NCI-H748 (cell line): ENCODE measurements around the gene FBXO38.

Experiments
- DNase-seq: peaks from one replicate; lab custom pipeline; 2025; ENCODE audit not compliant: unreplicated experiment; lab: John Stamatoyannopoulos, UW

Gene FBXO38

DNA sequence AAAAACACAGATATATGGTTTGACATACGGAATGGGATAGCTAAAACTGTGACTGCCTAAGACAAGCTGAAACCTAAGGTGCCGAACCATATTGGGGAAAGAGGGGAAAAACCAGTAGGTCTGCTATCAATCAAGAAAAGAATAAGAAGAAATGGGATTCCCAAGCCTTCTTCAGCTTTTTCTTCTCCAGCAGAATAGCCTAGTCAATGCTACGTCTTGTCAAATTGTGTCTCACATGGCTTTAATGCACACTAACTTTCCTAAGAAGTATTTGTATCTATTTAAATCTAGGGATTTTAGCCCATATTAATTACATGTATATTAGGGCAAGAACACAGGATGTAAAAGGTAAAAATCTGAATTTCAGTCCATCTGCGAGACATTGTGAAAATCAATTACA is 797 bp upstream of the FBXO38 start:
- DNase-seq = no peak

DNA sequence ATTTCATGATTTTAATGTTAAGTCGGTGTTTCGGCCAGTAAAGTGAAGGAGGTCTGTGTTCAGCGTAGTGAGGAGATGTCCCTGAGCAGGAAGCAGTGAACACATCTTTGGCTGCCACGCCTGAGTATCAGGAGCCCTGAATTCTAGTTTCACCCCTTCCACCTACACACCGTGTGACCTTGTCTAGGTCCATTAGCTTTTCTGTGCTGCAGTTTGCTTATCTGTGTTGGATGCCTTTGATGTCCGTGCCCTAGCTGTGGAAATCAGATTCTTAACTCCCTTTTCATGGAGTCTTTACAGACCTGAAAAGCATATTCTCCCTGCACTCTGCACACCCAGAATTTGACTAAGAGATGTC is 601 bp downstream of the FBXO38 start:
- DNase-seq = no peak

- no peak for DNase-seq
Observed at GRCh38 chr5:148385094-148385493, 1.3 kb downstream of the FBXO38 start.

- DNase-seq = no peak
Observed at GRCh38 chr5:148386041-148386440, 2.3 kb downstream of the FBXO38 start.

DNA sequence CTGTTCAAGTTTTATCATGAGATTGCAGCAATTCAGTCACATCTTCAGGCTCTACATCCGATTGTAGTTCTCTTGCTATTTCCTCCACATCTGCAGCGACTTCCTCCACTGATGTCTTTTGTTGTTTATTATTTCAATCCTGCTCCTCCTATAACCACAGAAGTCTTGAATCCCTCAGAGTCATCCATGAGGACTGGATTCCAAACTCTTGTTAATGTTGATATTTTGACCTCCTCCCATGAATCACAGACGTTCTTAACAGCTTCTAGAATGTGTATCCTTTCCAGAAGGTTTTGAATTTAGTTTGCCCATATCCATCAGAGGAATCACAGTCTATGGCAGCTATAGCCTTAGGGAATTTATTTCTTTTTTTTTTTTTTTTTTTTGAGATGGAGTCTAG is 3.6 kb downstream of the FBXO38 start:
- DNase-seq = no peak

DNA sequence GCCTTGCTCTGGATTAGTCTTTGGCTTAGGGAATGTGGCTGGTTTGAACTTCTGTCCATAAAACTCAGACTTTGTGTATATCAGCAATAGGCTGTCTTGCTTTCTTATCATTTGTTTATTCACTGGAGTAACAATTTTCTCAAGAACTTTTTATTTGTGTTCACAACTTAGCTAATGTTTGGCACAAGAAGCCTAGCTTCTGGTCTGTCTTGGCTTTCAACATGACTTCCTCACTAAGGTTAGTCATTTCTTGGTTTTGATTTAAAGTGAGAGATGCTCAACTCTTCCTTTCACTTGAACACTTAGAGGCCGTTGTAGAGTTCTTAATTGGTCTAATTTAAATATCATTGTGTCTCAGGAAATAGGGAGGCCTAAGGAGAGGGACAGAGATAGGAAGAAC is 4.9 kb downstream of the FBXO38 start:
- no peak for DNase-seq

GRCh38 chr5:148390914-148391313 is 7.2 kb downstream of the FBXO38 start:
- no peak for DNase-seq

GRCh38 chr5:148391422-148391821 is 7.7 kb downstream of the FBXO38 start:
- DNase-seq = no peak

DNA sequence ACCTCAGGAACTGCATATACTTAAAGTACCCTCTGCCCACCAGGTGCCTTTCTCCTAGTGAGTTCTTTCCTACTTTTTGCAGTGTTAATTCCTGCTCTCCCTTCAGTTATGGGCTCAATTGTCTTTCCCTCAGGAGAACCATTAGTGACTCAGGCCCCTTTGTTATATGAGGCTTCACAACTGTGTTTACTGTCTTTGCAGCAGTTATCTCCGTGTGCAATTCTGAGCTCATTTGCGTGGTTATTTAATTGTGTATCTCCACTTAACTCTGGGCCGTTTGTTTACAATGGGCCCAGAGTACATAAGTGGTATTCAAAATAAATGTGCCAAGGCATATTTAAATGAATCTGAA is 9.6 kb downstream of the FBXO38 start:
- DNase-seq = peak; percentile 99

- peak; percentile 57 for DNase-seq
Observed at GRCh38 chr5:148394587-148395019, 10.8 kb downstream of the FBXO38 start.

DNA sequence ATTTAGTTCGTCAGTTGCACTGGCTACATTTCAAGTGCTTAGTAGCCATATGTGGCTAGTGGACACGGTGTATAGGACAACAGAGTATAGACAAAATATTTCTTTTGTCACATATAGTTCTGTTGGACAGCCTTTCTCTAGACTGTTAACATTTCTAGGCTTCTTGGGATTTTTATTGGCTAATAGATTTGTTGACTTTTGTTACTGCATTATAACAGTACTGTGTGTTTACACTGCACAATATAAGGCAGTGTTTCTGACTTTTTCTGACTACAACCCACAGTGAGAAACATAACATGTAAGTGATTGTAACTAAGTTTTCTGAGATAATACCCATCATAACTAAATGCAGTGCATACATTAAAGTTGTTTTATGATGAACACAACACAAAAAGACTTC is 11.3 kb downstream of the FBXO38 start:
- DNase-seq = no peak

DNA sequence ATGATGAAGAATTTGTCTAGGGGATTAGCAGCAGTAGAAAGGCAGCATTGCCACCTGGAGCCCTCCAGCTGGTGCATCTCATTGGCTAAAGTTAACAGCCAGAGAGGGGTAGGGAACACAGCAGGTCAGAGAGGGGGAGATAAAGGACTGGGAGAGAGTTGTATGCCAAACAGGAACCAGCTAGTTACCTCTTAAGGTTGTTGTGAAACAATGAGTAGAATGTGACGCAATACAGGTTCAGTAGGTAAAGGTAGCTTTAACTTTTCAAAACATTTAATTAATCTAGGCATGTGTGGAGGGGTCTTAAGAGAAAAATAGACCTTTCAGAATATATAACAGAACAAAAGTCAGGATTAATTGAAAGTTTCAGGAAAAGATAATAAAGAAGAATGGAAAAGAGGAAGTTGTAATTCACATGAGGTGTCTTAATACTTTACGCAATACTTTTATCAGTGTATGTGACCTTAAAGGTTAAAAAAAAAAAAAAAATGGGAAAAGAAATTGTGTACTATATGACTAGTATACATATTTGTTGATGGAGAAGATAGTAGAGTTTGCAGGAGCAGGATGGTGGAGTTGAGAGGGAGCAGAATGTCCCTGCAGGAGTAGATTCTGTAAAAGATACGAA is 14.3 kb downstream of the FBXO38 start:
- peak; percentile 8 for DNase-seq

- DNase-seq = no peak
Observed at GRCh38 chr5:148398698-148399121, 15.0 kb downstream of the FBXO38 start.

- DNase-seq = no peak
Observed at GRCh38 chr5:148401604-148402003, 17.8 kb downstream of the FBXO38 start.

- no peak for DNase-seq
Observed at GRCh38 chr5:148403344-148403743, 19.6 kb downstream of the FBXO38 start.

DNA sequence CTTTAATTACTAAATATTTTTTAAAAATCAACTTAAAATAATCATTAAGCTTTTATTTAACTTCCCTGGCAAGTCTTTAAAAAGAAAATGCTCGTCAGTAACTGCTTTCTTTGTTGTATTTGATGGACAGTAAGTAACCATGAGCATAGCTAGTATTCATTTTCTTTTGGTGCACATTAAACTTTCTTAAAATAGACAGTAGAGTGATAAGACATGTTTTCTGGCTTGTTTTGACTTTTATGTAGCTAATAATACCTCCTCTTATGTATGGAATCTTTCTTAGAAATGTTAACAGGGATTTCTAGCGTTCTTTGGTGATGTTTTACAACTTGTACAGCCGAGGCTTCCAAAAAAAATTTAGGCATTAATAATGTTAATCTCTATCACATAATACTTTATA is 22.6 kb downstream of the FBXO38 start:
- no peak for DNase-seq

- DNase-seq = no peak
Observed at GRCh38 chr5:148408092-148408491, 24.3 kb downstream of the FBXO38 start.

DNA sequence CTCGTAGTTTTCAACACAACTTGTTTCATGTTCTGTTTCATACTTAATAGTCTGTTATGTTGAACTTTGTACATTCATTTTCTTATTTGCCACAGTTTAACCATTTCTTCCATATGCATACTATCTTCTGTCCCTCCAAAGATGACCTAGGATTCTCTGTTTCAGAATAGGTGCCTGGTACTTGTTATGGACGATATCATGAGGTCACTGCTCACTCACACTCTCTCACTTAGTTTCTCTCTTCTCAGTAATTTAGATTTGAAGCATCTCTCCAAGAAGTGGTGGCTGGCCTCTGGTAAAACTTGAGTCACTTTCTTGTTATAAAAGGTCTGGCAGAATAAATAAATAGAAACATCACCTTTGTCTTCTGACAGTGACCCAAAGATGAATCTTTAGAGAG is 28.4 kb downstream of the FBXO38 start:
- DNase-seq = no peak

DNA sequence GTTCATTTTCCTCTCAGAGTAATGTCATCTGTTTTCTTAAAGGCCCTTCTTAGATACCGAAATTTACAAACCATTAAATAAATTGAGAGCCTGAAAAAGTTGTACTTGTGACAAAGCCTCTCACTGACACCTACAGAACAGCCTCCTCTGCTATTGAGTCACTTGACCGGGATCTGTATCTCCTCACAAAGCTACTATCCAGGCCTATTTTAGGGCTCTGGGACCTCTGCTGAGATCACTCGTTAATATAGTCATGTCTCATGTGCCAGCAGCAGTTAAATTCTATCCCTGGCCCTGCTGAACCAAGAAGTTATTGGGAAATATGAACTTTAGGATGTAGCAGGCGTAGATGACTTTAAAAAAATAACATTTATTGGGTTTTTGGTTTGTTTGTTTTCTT is 31.1 kb downstream of the FBXO38 start:
- DNase-seq = no peak

- no peak for DNase-seq
Observed at GRCh38 chr5:148416416-148416815, 32.7 kb downstream of the FBXO38 start.

GRCh38 chr5:148416921-148417320 is 33.2 kb downstream of the FBXO38 start:
- no peak for DNase-seq

DNA sequence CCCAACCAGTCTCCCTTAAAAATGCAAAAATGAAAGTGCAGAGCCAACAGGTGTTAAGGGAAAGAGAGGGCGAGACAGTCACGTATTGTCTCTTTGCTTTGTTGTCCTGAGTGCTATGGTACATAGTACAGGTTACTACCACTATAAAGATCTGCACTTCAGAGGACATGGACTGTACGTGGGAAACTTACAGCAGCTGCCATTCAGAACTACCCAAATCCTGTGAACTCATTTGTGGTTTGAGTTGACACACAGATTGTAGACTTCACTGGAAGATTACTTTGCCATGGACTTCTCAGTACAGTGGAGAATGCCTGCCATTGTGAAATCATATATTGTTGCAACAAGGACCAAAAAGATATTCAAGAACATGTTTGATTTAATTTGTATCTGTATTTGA is 34.8 kb downstream of the FBXO38 start:
- no peak for DNase-seq

DNA sequence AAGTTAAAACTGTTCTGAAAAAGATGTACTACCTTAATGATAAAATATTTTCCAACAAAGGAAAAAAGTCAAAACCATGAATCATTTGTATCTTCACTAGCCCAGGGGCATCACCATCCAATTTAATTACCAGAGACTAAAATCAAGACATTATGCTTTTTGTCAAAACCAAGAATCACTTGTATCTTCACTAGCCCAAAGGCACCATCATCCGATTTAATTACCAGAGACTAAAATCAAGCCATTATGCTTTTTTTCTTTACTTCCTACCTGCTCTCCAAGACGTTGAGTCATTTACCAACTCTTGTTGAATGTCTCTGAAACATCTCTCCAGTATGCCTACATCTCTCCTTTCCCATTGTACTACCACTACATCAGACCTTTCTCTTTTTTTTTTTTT is 37.9 kb downstream of the FBXO38 start:
- no peak for DNase-seq

DNA sequence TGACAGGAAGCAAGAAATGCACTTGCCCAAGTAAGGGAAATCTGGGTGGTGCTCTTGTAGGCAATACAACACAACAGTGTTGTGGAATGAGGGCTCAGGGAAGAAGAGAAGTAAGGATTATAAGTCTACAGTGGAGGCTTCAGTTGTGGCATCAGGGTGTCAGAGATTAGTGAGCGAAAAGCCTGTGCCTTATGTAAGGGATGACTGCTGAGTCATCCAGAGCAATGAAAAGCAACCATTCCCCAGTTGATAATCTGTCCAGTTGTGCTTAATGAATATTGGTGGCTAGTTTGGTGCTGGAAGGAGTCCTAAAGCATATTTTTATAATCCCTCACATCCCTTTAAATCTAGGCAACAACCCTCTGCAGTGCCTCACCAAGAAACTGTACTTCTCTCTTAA is 42.0 kb downstream of the FBXO38 start:
- DNase-seq = no peak
